MCF 10A (cell line): ENCODE measurements around the gene SLC43A3. TPM values are rescaled to one million over a fixed set of nuclear protein-coding genes. Genes with fewer than 3 reads are reported as not detected.

Experiments
- BruUV-seq: library from RNA; stranded (reverse); fragments of 400-500 nt; replicated peaks from 2 replicates; lab custom pipeline; 2021; lab: Mats Ljungman, UMichigan
- CTCF ChIA-PET: fragments of 300-600 bp; sonication (Branson Sonifier 250); formaldehyde crosslinking; extraction: SDS; loops from one replicate; lab custom pipeline; 2021; ENCODE audit warnings: antibody characterized with exemption, inconsistent platforms; lab: Yijun Ruan, JAX
- POLR2A ChIA-PET: fragments of 300-600, 350-650 bp; sonication (Branson Sonifier 250); formaldehyde crosslinking; extraction: SDS; loops from one replicate; lab custom pipeline; 2020; ENCODE audit warnings: antibody characterized with exemption, inconsistent platforms; lab: Yijun Ruan, JAX
- DNase-seq: peaks from one replicate; pipeline ENCODE4 v3.0.0-alpha.2; 2018; ENCODE audit not compliant: unreplicated experiment
- H3K27ac Mint-ChIP-seq: one replicate; pipeline ENCODE4 v1.8.0; 2022; ENCODE audit warnings: mild to moderate bottlenecking, low read depth, mixed read lengths; ENCODE audit not compliant: unreplicated experiment
- H3K27me3 Mint-ChIP-seq: one replicate; pipeline ENCODE4 v1.8.0; 2022; ENCODE audit warnings: mixed read lengths; ENCODE audit not compliant: insufficient read depth, unreplicated experiment
- H3K36me3 Mint-ChIP-seq: one replicate; pipeline ENCODE4 v1.8.0; 2022; ENCODE audit warnings: mild to moderate bottlenecking, moderate library complexity, mixed read lengths; ENCODE audit not compliant: insufficient read depth, unreplicated experiment
- H3K4me1 Mint-ChIP-seq: one replicate; pipeline ENCODE4 v1.8.0; 2022; ENCODE audit warnings: mixed read lengths; ENCODE audit not compliant: insufficient read depth, unreplicated experiment
- H3K4me3 Mint-ChIP-seq: one replicate; pipeline ENCODE4 v1.8.0; 2022; ENCODE audit warnings: mild to moderate bottlenecking, moderate library complexity, mixed read lengths; ENCODE audit not compliant: unreplicated experiment
- H3K9me3 Mint-ChIP-seq: one replicate; pipeline ENCODE4 v1.8.0; 2022; ENCODE audit warnings: mixed read lengths; ENCODE audit not compliant: unreplicated experiment
- CTCF ChIP-seq: fragments of 200-600 bp; IDR thresholded peaks from one replicate; pipeline ENCODE4 v1.8.0; 2022; ENCODE audit warnings: antibody characterized with exemption, mild to moderate bottlenecking; ENCODE audit not compliant: unreplicated experiment
- intact Hi-C: fragments of 100-400 bp; cut with micrococcal nuclease; formaldehyde crosslinking; loops from 2 replicates; pipeline ENCODE4 v1.14.1; 2022
- total RNA-seq: library from RNA; stranded (reverse); gene quantifications from 2 replicates; pipeline ENCODE4 v1.2.3, GENCODE V29; 2022

SLC43A3 gene
- total RNA-seq, 1 experiment from 2014 or later: 112 TPM

DNA sequence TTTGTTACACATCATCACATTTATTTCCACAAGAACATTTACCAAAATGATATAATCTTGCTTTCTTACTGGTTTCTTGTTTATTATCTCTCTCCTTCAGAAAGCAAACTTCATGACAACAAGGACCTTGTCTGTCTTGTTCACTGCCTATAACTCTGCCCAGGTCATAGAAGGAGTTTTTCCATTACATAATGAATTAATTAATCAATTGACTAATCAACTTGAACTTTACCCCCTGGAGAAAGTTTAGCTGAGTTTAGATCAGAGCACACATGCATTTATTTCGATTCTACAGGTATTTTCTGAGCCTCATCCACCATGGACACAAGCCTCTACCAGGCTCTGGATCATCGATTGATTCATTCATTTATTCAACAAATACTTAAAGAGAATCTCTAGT lies 30.2 kb downstream of the SLC43A3 start:
- Mint-ChIP-seq H3K9me3 (no peaks in the 10 kb centered on the region), H3K4me1 (no peaks in the 10 kb centered on the region), H3K4me3 (no peak overlapping the region), H3K36me3 (no peaks in the 10 kb centered on the region), H3K27me3 (peaks cover 9% of the 10 kb centered on the region), H3K27ac (no peak overlapping the region)
- no TSS peak for BruUV-seq
- intact Hi-C loops: no loop called here
- DNase-seq: no peak
- CTCF ChIA-PET: interaction anchor here (0.6 to 1.0 kb wide), 3 partner anchors 61 to 265 kb away, joined by 3 read pairs; no protein-coding TSS in a partner anchor
- POLR2A ChIA-PET: interaction anchor here (0.6 kb wide), 1 partner anchor 66 kb away, joined by 3 read pairs; no protein-coding TSS in a partner anchor
- TF ChIP-seq CTCF: no peak

- Mint-ChIP-seq H3K36me3 (no peaks in the 10 kb centered on the region), H3K27me3 (peaks cover 14% of the 10 kb centered on the region), H3K4me1 (no peaks in the 10 kb centered on the region), H3K27ac (no peak overlapping the region), H3K4me3 (no peak overlapping the region), H3K9me3 (no peaks in the 10 kb centered on the region)
- no peak for DNase-seq
- BruUV-seq: no TSS peak
- ChIA-PET POLR2A (interaction anchor here (0.6 kb wide), 1 partner anchor 65 kb away, joined by 3 read pairs; no protein-coding TSS in a partner anchor), CTCF (no interaction called here)
- TF ChIP-seq CTCF: no peak
- intact Hi-C loops: no loop called here
Measured at GRCh38 chr11:57395905-57396623, 30.9 kb downstream of the SLC43A3 start.

DNA sequence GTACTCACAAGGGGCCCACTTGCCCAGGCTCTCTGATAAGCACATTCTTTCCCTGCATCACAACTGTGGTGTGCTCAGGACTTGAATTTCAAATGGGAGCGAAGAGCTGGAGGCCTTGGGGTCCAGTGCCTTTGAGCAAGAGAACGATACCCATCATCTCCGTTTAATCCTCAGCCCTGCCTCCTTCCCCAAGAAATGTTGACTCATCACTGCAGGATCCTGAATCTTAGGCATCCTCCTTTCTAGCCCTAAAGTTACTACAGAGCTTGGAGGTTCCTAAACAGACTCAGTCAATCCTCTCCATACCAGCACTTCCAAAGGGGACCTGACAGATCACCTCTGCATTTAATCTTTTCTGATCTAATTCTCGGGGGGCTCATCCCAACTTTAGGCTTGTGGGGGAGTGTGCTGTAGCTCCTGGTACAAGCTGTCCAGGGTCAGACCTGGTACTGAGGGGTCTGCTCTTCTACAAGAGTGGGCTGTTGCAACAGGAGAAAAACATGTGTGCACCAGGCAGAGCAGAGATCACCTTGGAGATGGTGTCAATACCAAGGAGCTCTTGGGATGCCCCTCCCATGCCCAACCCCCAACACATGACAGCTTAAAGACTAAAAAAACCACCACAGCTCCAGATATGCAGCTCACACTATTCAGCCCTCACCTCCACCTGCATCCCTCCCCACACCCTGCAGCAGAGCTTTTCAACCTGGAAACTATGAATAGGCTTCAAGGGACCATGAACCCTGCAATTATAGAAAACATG lies 32.5 kb downstream of the SLC43A3 start:
- Mint-ChIP-seq H3K27me3 (peaks cover 30% of the 10 kb centered on the region), H3K4me3 (no peak overlapping the region), H3K27ac (no peak overlapping the region), H3K4me1 (no peaks in the 10 kb centered on the region), H3K36me3 (no peaks in the 10 kb centered on the region), H3K9me3 (no peaks in the 10 kb centered on the region)
- BruUV-seq: no TSS peak
- DNase-seq: no peak
- intact Hi-C loops: no loop called here
- ChIA-PET POLR2A (interaction anchor here (1.1 kb wide), 1 partner anchor 14 kb away, joined by 3 read pairs; no protein-coding TSS in a partner anchor), CTCF (interaction anchor here (1.0 kb wide), 1 partner anchor 44 kb away, joined by 4 read pairs; no protein-coding TSS in a partner anchor)
- TF ChIP-seq CTCF: no peak

DNA sequence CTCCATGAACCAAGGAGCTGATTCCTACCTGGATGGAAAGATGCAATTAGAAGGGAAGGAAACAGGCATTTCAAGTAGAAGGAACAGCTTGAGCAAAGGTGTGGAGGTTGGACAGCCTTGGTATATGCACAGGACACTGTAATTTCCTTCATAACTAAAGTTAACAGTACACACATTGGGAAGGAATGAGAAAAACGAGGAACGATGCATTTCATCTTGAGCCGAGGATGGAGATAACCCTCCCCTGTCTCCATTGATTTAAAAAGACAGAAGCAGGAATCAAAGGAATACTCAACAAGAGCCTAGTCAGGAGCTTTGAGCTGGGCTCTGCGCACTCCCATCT lies 34.2 kb downstream of the SLC43A3 start:
- no peaks in the 10 kb centered on the region for H3K4me1 Mint-ChIP-seq
- no TSS peak for BruUV-seq
- no peak overlapping the region for H3K4me3 Mint-ChIP-seq
- DNase-seq: no peak
- H3K36me3 Mint-ChIP-seq: no peaks in the 10 kb centered on the region
- H3K27me3 Mint-ChIP-seq: peaks cover 39% of the 10 kb centered on the region
- H3K27ac Mint-ChIP-seq: no peak overlapping the region
- TF ChIP-seq CTCF: no peak
- H3K9me3 Mint-ChIP-seq: no peaks in the 10 kb centered on the region
- CTCF ChIA-PET: interaction anchor here (0.6 to 1.2 kb wide), 2 partner anchors 56 to 175 kb away, joined by 4 to 5 read pairs; no protein-coding TSS in a partner anchor
- POLR2A ChIA-PET: no interaction called here
- intact Hi-C loops: no loop called here
